SU-DHL-6 (cell line): ENCODE measurements around the gene SLC30A7.

Experiments
- H2AFZ ChIP-seq: fragments of 200-600 bp; sonication (generic); 2 replicates; pipeline ENCODE4 v1.6.1; 2014; ENCODE audit warnings: low read depth, mild to moderate bottlenecking, moderate library complexity, mixed read lengths, antibody characterized with exemption, low read length; ENCODE audit not compliant: severe bottlenecking
- H3F3A ChIP-seq: fragments of 200-600 bp; shearing (Covaris generic); 2 replicates; pipeline ENCODE4 v1.6.0; 2016; ENCODE audit warnings: antibody characterized with exemption, mild to moderate bottlenecking; ENCODE audit not compliant: insufficient read depth
- H3K27ac ChIP-seq: fragments of 200-600 bp; sonication (generic); 2 replicates; pipeline ENCODE4 v1.5.1; 2016; ENCODE audit warnings: low read depth, mild to moderate bottlenecking, low read length, moderate library complexity, mixed read lengths
- H3K27me3 ChIP-seq: fragments of 200-600 bp; sonication (generic), shearing (Covaris generic); 2 replicates; pipeline ENCODE4 v1.6.0; 2014; ENCODE audit warnings: mild to moderate bottlenecking, low read length
- H3K36me3 ChIP-seq: fragments of 200-600 bp; sonication (generic); 2 replicates; pipeline ENCODE4 v1.6.1; 2014; ENCODE audit warnings: mild to moderate bottlenecking, low read length, mixed read lengths
- H3K4me2 ChIP-seq: fragments of 300-600, 200-600 bp; shearing (Covaris generic), sonication (generic); 2 replicates; pipeline ENCODE4 v1.6.0; 2014; ENCODE audit warnings: low read length, low read depth, mild to moderate bottlenecking; ENCODE audit not compliant: poor library complexity, severe bottlenecking
- H3K4me3 ChIP-seq: fragments of 200-600 bp; sonication (generic); 2 replicates; pipeline ENCODE4 v1.5.1; 2014; ENCODE audit warnings: antibody characterized with exemption, low read length, mild to moderate bottlenecking, mixed read lengths; ENCODE audit not compliant: insufficient read depth, poor library complexity, severe bottlenecking
- H3K79me2 ChIP-seq: fragments of 200-600 bp; sonication (generic); 2 replicates; pipeline ENCODE4 v1.6.1; 2014; ENCODE audit warnings: mild to moderate bottlenecking, low read length, moderate library complexity; ENCODE audit not compliant: insufficient read depth
- H3K9ac ChIP-seq: fragments of 200-600 bp; sonication (generic); 2 replicates; pipeline ENCODE4 v1.7.0; 2014; ENCODE audit warnings: mild to moderate bottlenecking, low read length
- H3K9me2 ChIP-seq: fragments of 200-600 bp; sonication (generic); replicated peaks from 2 replicates; pipeline ENCODE4 v1.6.1; 2014; ENCODE audit warnings: low read length; ENCODE audit not compliant: insufficient read depth
- H3K9me3 ChIP-seq: fragments of 200-600 bp; sonication (generic); 2 replicates; pipeline ENCODE4 v1.6.1; 2014; ENCODE audit warnings: low read length, mixed read lengths; ENCODE audit not compliant: insufficient read depth
- H4K20me1 ChIP-seq: fragments of 200-600 bp; sonication (generic); 2 replicates; pipeline ENCODE4 v1.6.1; 2014; ENCODE audit warnings: low read depth, mild to moderate bottlenecking, antibody characterized with exemption, low read length, moderate library complexity, mixed read lengths
- CTCF ChIP-seq: fragments of 200-600 bp; sonication (generic); IDR thresholded peaks from one replicate; pipeline ENCODE4 v1.5.1; 2017; ENCODE audit warnings: antibody characterized with exemption, mild to moderate bottlenecking, low read length, moderate library complexity; ENCODE audit not compliant: insufficient read depth, poor library complexity, severe bottlenecking
- EZH2phosphoT487 ChIP-seq: fragments of 200-600 bp; sonication (generic), shearing (Covaris generic); conservative IDR thresholded peaks from 2 replicates; pipeline ENCODE4 v1.6.1; 2018; ENCODE audit warnings: mild to moderate bottlenecking, antibody characterized with exemption, low read length, moderate library complexity, mixed read lengths

The SLC30A7 gene

DNA sequence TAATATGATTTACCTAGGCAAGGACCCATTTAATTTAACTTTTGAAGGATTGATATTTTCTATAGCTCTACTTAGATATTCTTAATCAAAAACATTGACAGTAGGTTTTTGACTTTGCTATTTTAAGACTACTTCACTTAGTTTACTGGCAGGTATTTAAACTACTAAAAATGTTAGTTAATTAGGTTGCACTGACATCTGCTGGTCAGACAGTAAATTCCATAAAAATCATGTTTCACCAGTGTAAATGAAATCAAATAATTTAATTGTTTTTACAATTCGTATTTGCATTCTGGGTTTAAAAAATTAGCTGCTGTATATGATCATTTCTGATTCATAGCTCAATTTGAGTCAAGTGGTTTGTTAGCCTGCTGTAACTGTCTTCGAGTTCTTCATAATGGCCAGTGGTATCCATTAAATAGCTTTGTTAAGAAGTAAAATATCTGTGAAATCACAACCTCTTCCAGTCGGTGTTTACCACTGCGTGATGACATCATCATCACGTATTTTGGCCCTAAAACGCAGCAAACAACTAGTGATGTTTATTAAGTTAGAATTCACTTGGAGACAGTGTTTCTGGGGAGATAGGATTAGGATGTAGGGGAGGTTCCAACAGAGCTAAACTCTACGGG lies 27.4 kb upstream of the SLC30A7 start:
- H2AFZ ChIP-seq, result peak overlapping the region; percentile 60
- H3K9ac ChIP-seq, result no peak overlapping the region
- no peak overlapping the region for H3K4me2 ChIP-seq
- no peaks in the 10 kb centered on the region for H3K36me3 ChIP-seq
- H3K27me3 ChIP-seq, result no peaks in the 10 kb centered on the region
- no peak for TF ChIP-seq EZH2phosphoT487
- TF ChIP-seq CTCF, result no peak
- no peaks in the 10 kb centered on the region for H4K20me1 ChIP-seq
- no peaks in the 10 kb centered on the region for H3F3A ChIP-seq
- no peaks in the 10 kb centered on the region for H3K9me2 ChIP-seq
- H3K79me2 ChIP-seq, result no peaks in the 10 kb centered on the region
- no peaks in the 10 kb centered on the region for H3K9me3 ChIP-seq
- H3K4me3 ChIP-seq, result no peak overlapping the region
- no peak overlapping the region for H3K27ac ChIP-seq

GRCh38 chr1:100869996-100870395 lies 25.9 kb upstream of the SLC30A7 start:
- Histone ChIP-seq H4K20me1 (no peaks in the 10 kb centered on the region), H3K27ac (no peak overlapping the region), H3K9ac (no peak overlapping the region), H3K79me2 (no peaks in the 10 kb centered on the region), H2AFZ (no peak overlapping the region), H3F3A (no peaks in the 10 kb centered on the region), H3K36me3 (no peaks in the 10 kb centered on the region), H3K9me3 (no peaks in the 10 kb centered on the region), H3K27me3 (no peaks in the 10 kb centered on the region), H3K9me2 (no peaks in the 10 kb centered on the region), H3K4me3 (no peak overlapping the region), H3K4me2 (no peak overlapping the region)
- no peak for TF ChIP-seq CTCF
- no peak for TF ChIP-seq EZH2phosphoT487

- Histone ChIP-seq H3K9ac (no peak overlapping the region), H3F3A (no peaks in the 10 kb centered on the region), H3K27me3 (no peaks in the 10 kb centered on the region), H3K9me3 (no peaks in the 10 kb centered on the region), H3K4me2 (no peak overlapping the region), H3K9me2 (no peaks in the 10 kb centered on the region), H3K4me3 (no peak overlapping the region), H2AFZ (no peak overlapping the region), H3K36me3 (no peaks in the 10 kb centered on the region), H3K27ac (no peak overlapping the region), H3K79me2 (no peaks in the 10 kb centered on the region), H4K20me1 (no peaks in the 10 kb centered on the region)
- TF ChIP-seq EZH2phosphoT487 (no peak), CTCF (no peak)
Measured at GRCh38 chr1:100874433-100874832, 21.5 kb upstream of the SLC30A7 start.
